GM10266 (cell line): ENCODE measurements around the gene PRKAG3.

Source experiments
- DNase-seq: peaks from one replicate; pipeline ENCODE4 v3.0.0; 2012; ENCODE audit errors: extremely low spot score
- TF ChIP-seq, protein P1 (sequence below): IDR thresholded peaks from 2 replicates; pipeline ENCODE4 v1.5.1; 2012; ENCODE audit warnings: mild to moderate bottlenecking, low read depth; ENCODE audit not compliant: control insufficient read depth, insufficient read depth; ENCODE audit errors: missing control alignments

The PRKAG3 gene

DNA sequence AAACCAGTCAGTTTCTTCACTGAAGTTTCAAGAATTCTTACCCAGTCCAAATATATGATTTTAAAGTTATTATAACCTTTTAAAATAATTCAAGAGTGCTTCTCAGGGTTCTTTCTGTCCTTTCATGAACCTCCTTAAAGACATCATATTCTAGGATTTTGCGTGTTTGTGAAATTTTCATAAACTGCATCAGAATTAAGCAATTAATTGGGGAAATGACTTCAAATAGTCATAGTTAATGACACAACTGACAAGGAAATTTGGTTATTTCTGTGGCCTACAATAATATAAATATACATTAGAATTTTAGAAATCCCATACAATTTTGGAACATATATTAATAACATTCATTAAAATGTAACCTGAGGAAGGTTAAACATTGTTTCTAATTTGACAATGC is 39.2 kb downstream of the PRKAG3 start:
- TF ChIP-seq, protein P1, sequence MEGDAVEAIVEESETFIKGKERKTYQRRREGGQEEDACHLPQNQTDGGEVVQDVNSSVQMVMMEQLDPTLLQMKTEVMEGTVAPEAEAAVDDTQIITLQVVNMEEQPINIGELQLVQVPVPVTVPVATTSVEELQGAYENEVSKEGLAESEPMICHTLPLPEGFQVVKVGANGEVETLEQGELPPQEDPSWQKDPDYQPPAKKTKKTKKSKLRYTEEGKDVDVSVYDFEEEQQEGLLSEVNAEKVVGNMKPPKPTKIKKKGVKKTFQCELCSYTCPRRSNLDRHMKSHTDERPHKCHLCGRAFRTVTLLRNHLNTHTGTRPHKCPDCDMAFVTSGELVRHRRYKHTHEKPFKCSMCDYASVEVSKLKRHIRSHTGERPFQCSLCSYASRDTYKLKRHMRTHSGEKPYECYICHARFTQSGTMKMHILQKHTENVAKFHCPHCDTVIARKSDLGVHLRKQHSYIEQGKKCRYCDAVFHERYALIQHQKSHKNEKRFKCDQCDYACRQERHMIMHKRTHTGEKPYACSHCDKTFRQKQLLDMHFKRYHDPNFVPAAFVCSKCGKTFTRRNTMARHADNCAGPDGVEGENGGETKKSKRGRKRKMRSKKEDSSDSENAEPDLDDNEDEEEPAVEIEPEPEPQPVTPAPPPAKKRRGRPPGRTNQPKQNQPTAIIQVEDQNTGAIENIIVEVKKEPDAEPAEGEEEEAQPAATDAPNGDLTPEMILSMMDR = no peak
- DNase-seq = no peak

- DNase-seq = no peak
- TF ChIP-seq, protein P1 = no peak
These were observed 42.9 kb downstream of the PRKAG3 start for GRCh38 chr2:218788529-218789255.

DNA sequence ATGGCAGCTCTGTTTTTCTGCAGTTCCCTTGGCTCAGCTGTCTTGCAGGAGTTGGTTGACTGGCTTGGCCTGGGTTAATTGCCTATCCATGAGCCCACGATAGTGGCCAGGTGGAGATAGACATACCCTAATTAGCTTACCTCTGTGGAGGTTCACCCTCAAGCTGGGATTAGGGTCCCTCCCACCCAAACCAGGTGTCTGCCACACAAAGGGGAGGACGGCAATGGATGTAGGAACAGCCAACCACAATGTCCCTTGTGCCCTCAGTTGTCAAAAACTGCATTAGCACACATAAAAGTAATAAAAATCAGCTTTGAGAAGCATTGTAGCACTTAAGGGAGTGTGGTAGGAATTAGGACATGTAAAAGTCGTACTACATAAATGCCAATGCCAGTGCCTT is 45.5 kb downstream of the PRKAG3 start:
- TF ChIP-seq, protein P1 = no peak
- no peak for DNase-seq

DNA sequence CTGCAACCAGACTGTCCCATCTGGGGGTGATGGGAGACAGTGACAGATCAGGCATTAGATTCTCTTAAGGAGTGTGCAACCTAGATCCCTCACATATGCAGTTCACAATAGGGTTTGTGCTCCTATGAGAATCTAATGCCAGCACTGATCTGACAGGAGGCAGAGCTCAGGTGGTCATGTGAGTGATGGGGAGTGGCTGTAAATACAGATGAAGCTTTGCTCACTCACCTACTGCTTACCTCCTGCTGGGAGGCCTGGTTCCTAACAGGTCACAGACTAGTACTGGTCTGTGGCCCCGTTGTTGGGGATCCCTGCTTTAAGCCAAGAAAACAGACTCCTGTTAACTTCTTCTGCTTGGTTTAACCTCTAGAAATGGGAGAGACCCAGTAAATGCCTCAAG is 46.5 kb downstream of the PRKAG3 start:
- DNase-seq = no peak
- TF ChIP-seq, protein P1 = no peak

GRCh38 chr2:218783688-218784087 is 47.9 kb downstream of the PRKAG3 start:
- DNase-seq = no peak
- TF ChIP-seq, protein P1 = no peak

GRCh38 chr2:218782528-218782844 is 49.1 kb downstream of the PRKAG3 start:
- no peak for DNase-seq
- TF ChIP-seq, protein P1 = no peak

- DNase-seq = no peak
- TF ChIP-seq, protein P1 = no peak
These were observed 49.7 kb downstream of the PRKAG3 start, which contains the start of gene CYP27A1 for GRCh38 chr2:218781691-218782527. Gene CYP27A1, plus strand, starts transcription at chr2:218782147. Its CDS starts 36 bp downstream, at chr2:218782183.
